Activated T-helper 1 cell treated with anti-CD3 and anti-CD28 coated beads, Interleukin-12 subunit alpha, Interleukin-12 subunit beta, Interleukin-2, Interleukin-4 antibody, amounts not matched to agents 30 ng/mL and 10 ng/mL and 1 ng/mL, durations not matched to agents 14 hours and 24 hours and 36 hours (primary cell): ENCODE results near the gene LSP1. TPM values are rescaled to one million over a fixed set of nuclear protein-coding genes. Genes with fewer than 3 reads are reported as not detected.
"Not testable (repeated sequence)": the region's sequence is repeated elsewhere in the genome, so short reads cannot be mapped to it uniquely, and the experiment has no call there.

Experiments
- DNase-seq: peaks from one replicate; pipeline ENCODE4 v3.0.0; 2021; ENCODE audit warnings: low spot score
- H3K27ac Mint-ChIP-seq: one replicate; pipeline ENCODE4 v1.8.0; 2021; ENCODE audit warnings: mild to moderate bottlenecking, mixed read lengths
- H3K27me3 Mint-ChIP-seq: one replicate; pipeline ENCODE4 v1.8.0; 2022; ENCODE audit warnings: mild to moderate bottlenecking, moderate library complexity, mixed read lengths; ENCODE audit not compliant: insufficient read depth
- H3K36me3 Mint-ChIP-seq: one replicate; pipeline ENCODE4 v1.8.0; 2021; ENCODE audit warnings: low read depth, mixed read lengths
- H3K4me1 Mint-ChIP-seq: one replicate; pipeline ENCODE4 v1.8.0; 2021; ENCODE audit warnings: low read depth, mixed read lengths
- H3K4me3 Mint-ChIP-seq: one replicate; pipeline ENCODE4 v1.8.0; 2021; ENCODE audit warnings: mild to moderate bottlenecking, moderate library complexity, mixed read lengths
- H3K9me3 Mint-ChIP-seq: one replicate; pipeline ENCODE4 v1.8.0; 2021; ENCODE audit warnings: mixed read lengths
- intact Hi-C: fragments of 100-400 bp; cut with micrococcal nuclease; formaldehyde crosslinking; loops from one replicate; pipeline ENCODE4 v1.15.1; 2024
- total RNA-seq: library from RNA; stranded (reverse); gene quantifications from 2 replicates; pipeline ENCODE4 v1.2.3, GENCODE V29; 2022

The LSP1 gene
- total RNA-seq, 1 donor from 2014 or later = 262 TPM

DNA sequence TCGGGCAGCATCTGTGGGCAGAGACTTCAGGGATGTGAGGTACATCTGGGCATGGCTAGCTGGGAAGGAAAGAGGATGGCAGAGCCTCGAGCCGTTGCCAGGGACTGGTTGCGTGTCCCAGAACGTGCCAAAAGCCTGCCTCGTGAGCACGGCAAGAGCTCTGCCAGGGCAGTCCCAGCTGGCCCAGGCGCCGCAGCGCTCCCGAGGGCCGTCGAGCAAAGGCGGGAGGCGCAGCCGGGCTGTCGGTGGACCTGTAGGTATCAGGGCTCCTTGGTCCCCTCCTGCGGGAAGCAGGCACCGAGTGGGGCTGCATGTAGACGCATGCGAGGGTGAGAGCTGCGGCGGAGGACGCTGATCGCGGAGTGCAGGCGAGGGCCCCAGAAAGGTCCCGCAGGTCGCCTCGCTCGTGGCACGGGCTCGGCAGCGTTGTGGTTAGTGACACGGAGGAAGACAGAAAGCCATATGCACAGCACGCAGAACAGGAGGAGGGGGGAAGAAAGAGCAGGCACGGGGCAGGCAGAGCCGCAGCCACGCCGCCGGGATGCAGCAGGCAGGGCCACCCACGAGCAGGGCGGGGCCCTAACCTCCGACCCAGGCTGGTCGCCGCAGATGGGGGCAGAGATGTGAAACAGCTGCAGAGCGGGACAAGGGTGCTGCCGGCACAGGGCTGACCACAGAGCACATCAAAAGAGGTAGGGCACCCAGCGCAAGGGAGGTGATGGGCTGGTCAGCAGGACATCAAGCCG, 18.0 kb downstream of the LSP1 start:
- H3K9me3 Mint-ChIP-seq = no peaks in the 10 kb centered on the region
- peaks cover 9% of the 10 kb centered on the region for H3K4me1 Mint-ChIP-seq
- no peak for DNase-seq
- intact Hi-C loops = loop anchor here (2.0 kb wide), 1 partner anchor 16 kb away; no protein-coding TSS in a partner anchor
- peaks cover 2% of the 10 kb centered on the region for H3K27me3 Mint-ChIP-seq
- H3K4me3 Mint-ChIP-seq = peak overlapping the region; percentile 22
- H3K27ac Mint-ChIP-seq = no peak overlapping the region
- peaks cover 1% of the 10 kb centered on the region for H3K36me3 Mint-ChIP-seq

DNA sequence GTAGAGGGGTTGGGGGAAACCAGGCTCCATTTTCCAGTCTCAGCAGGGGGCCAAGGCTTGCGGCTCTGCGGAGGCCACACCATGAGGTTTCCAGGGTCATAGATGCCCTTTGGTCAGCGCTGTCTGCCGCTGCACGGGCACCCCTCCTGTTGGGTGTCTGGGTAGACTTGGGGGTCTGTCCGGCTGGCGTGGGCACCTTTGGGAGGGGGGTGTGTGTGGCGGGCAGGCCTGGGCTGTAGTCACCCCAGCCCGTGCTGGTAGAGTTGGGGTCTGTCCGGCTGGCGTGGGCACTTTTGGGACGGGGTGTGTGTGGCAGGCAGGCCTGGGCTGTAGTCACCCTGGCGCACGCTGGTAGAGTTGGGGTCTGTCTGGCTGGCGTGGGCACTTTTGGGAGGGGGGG, 18.6 kb downstream of the LSP1 start:
- Mint-ChIP-seq H3K4me3 (no peak overlapping the region), H3K36me3 (peaks cover 1% of the 10 kb centered on the region), H3K27me3 (peaks cover 2% of the 10 kb centered on the region), H3K9me3 (no peaks in the 10 kb centered on the region), H3K4me1 (peaks cover 9% of the 10 kb centered on the region), H3K27ac (no peak overlapping the region)
- no peak for DNase-seq
- intact Hi-C loops = loop anchor here (2.0 kb wide), 1 partner anchor 17 kb away; no protein-coding TSS in a partner anchor

GRCh38 chr11:1872267-1872985, 19.5 kb downstream of the LSP1 start:
- H3K27ac Mint-ChIP-seq = no peak overlapping the region
- no peaks in the 10 kb centered on the region for H3K9me3 Mint-ChIP-seq
- peaks cover 1% of the 10 kb centered on the region for H3K36me3 Mint-ChIP-seq
- H3K4me1 Mint-ChIP-seq = peaks cover 9% of the 10 kb centered on the region
- intact Hi-C loops = no loop called here
- DNase-seq = no peak
- H3K27me3 Mint-ChIP-seq = peaks cover 2% of the 10 kb centered on the region
- H3K4me3 Mint-ChIP-seq = no peak overlapping the region

GRCh38 chr11:1873048-1873812, 20.3 kb downstream of the LSP1 start:
- intact Hi-C loops = no loop called here
- peaks cover 2% of the 10 kb centered on the region for H3K27me3 Mint-ChIP-seq
- H3K4me1 Mint-ChIP-seq = peaks cover 9% of the 10 kb centered on the region

GRCh38 chr11:1873813-1874150, 20.9 kb downstream of the LSP1 start:
- H3K27ac Mint-ChIP-seq, DNase-seq, H3K27me3 Mint-ChIP-seq, H3K9me3 Mint-ChIP-seq, H3K4me1 Mint-ChIP-seq, intact Hi-C loops, H3K36me3 Mint-ChIP-seq, H3K4me3 Mint-ChIP-seq: not testable (repeated sequence)

More at GRCh38 chr11:1873048-1873812, 20.3 kb downstream of the LSP1 start:
- Mint-ChIP-seq H3K27ac (no peak overlapping the region), H3K36me3 (peaks cover 1% of the 10 kb centered on the region), H3K9me3 (no peaks in the 10 kb centered on the region), H3K4me3 (no peak overlapping the region)
- DNase-seq = no peak

GRCh38 chr11:1874441-1875092, 21.7 kb downstream of the LSP1 start:
- H3K4me3 Mint-ChIP-seq, DNase-seq, intact Hi-C loops, H3K4me1 Mint-ChIP-seq, H3K36me3 Mint-ChIP-seq, H3K9me3 Mint-ChIP-seq, H3K27me3 Mint-ChIP-seq, H3K27ac Mint-ChIP-seq: not testable (repeated sequence)

GRCh38 chr11:1875093-1875850, 22.4 kb downstream of the LSP1 start:
- Mint-ChIP-seq H3K9me3 (no peaks in the 10 kb centered on the region), H3K27ac (no peak overlapping the region), H3K4me3 (no peak overlapping the region), H3K4me1 (peaks cover 9% of the 10 kb centered on the region), H3K36me3 (peaks cover 1% of the 10 kb centered on the region), H3K27me3 (no peaks in the 10 kb centered on the region)
- intact Hi-C loops = no loop called here
- no peak for DNase-seq

GRCh38 chr11:1875851-1876301, 23.0 kb downstream of the LSP1 start:
- H3K36me3 Mint-ChIP-seq, H3K4me1 Mint-ChIP-seq, H3K4me3 Mint-ChIP-seq, DNase-seq, H3K27me3 Mint-ChIP-seq, H3K9me3 Mint-ChIP-seq, intact Hi-C loops, H3K27ac Mint-ChIP-seq: not testable (repeated sequence)

GRCh38 chr11:1876361-1877063, 23.6 kb downstream of the LSP1 start:
- intact Hi-C loops = no loop called here
- no peak overlapping the region for H3K27ac Mint-ChIP-seq
- H3K4me1 Mint-ChIP-seq = no peaks in the 10 kb centered on the region
- H3K4me3 Mint-ChIP-seq = no peak overlapping the region
- H3K36me3 Mint-ChIP-seq = peaks cover 2% of the 10 kb centered on the region
- no peaks in the 10 kb centered on the region for H3K9me3 Mint-ChIP-seq
- DNase-seq = no peak
- no peaks in the 10 kb centered on the region for H3K27me3 Mint-ChIP-seq

DNA sequence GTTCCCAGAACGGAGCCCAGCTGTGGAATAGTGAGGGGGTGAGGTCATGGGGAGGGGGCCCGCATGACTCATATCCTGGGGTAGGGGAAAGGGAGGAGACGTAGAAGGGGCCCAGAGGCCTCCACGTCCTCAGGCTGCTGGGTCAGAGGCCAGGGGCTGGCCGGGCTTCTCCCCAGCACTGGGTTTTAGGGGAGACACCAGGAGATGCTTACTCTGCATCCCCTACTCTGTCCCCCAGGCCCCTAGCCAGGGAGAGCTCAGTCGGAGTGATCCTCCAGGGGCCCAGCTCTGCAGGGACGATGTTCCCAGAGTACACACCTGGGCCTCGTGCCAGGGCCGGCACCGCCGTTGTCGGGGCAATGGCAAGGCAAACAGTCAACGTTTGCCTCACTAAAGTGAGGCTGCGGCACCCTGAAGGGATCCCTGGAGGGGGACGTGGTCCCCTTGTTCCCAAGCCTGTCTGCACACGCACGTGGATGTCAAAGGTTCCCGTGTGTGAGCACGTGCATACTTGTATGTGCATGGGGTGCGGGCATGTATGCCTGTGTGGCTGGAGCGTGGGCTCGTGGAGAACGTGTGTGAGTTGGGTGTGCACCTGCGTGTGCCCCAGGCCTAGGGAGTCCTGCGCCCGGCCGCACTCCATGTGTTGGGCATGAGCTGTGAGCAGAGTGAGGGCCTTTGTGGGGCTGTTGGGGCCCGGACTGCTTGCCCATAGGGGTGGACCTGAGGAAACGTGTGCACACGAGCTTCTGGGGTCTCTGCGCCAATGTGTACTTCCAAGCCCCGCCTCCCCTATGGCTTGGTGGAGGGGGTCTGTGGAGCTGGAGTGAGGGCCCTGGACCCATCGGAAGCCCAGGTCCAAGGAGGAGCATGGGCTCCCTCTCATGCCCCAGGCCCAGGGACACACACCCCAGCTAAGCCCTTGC, 24.6 kb downstream of the LSP1 start:
- H3K9me3 Mint-ChIP-seq = no peaks in the 10 kb centered on the region
- no peaks in the 10 kb centered on the region for H3K27me3 Mint-ChIP-seq
- DNase-seq = no peak
- intact Hi-C loops = no loop called here
- peaks cover 2% of the 10 kb centered on the region for H3K36me3 Mint-ChIP-seq
- no peaks in the 10 kb centered on the region for H3K4me1 Mint-ChIP-seq
- H3K4me3 Mint-ChIP-seq = no peak overlapping the region
- H3K27ac Mint-ChIP-seq = no peak overlapping the region
